Ovary (tissue), 3 donors: Measurements from ENCODE around the gene UBE2L3.

Experiments used
- EP300 ChIP-seq: sonication (generic); formaldehyde crosslinking; IDR thresholded peaks from one replicate; pipeline ENCODE4 v1.6.1; 2017; ENCODE audit warnings: antibody characterized with exemption
- POLR2A ChIP-seq: fragments of 450-650 bp; IDR thresholded peaks from one replicate; pipeline ENCODE4 v1.6.1; 2017; ENCODE audit warnings: antibody characterized with exemption, mild to moderate bottlenecking, moderate library complexity
- TF ChIP-seq, protein P1 (sequence below), 3 donors: fragments of 450-650 bp in 2 of 3; fragments of 200-600 bp in 1 of 3; IDR thresholded peaks; one replicate each; pipeline versions ENCODE4 v1.5.1 to v1.8.0; 2016 to 2022; ENCODE audit warnings: antibody characterized with exemption in 3 of 3, mild to moderate bottlenecking in 1 of 3
- donor health status: DM: no; HTN: no; CAD: no.

DNA sequence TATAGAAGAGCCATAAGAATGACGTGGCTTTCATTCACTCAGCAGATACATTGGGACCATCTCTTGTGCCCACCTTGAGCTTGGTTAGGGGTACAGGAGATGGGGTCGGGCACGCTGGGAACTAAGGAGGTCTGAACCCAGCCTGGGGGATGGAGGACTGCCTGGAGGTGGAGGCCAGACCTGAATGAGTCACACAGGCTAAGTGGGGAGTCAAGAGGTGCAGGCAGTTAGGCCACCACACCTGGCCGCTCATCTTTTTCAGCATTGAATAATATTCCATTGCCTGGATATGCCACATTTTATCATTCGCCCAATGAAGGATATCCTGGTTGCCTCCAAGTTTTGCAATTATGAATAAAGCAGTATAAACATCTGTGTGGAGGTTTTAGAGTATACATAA is 94.5 kb downstream of the UBE2L3 start:
- TF ChIP-seq, protein P1, sequence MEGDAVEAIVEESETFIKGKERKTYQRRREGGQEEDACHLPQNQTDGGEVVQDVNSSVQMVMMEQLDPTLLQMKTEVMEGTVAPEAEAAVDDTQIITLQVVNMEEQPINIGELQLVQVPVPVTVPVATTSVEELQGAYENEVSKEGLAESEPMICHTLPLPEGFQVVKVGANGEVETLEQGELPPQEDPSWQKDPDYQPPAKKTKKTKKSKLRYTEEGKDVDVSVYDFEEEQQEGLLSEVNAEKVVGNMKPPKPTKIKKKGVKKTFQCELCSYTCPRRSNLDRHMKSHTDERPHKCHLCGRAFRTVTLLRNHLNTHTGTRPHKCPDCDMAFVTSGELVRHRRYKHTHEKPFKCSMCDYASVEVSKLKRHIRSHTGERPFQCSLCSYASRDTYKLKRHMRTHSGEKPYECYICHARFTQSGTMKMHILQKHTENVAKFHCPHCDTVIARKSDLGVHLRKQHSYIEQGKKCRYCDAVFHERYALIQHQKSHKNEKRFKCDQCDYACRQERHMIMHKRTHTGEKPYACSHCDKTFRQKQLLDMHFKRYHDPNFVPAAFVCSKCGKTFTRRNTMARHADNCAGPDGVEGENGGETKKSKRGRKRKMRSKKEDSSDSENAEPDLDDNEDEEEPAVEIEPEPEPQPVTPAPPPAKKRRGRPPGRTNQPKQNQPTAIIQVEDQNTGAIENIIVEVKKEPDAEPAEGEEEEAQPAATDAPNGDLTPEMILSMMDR (IDR thresholded peaks at IDR 0.05): no peak
- TF ChIP-seq POLR2A: no peak
- no peak for TF ChIP-seq EP300
